ENCODE data around the gene TMEM208.

The TMEM208 gene

GRCh38 chr16:67209565-67209964, 17.4 kb upstream of the TMEM208 start:
- H3K4me1 ChIP-seq (ENCODE audit: control insufficient read depth, insufficient read depth, low read length) = no peaks in the 10 kb centered on the region
- no peak overlapping the region for H3K9ac ChIP-seq (ENCODE audit: low read length in 2 of 2)
- H3K4me3 ChIP-seq (ENCODE audit: low read length in 2 of 2) = no peak overlapping the region
- no peak overlapping the region for H3K27ac ChIP-seq (ENCODE audit: low read length)
- no peaks in the 10 kb centered on the region for H3K27me3 ChIP-seq (ENCODE audit: control insufficient read depth in 1 of 2, insufficient read depth in 2 of 2, low read length in 2 of 2)
- H3K36me3 ChIP-seq (ENCODE audit: control insufficient read depth in 2 of 2, insufficient read depth in 2 of 2, low read length in 2 of 2) = peaks cover 0 to 6% of the 10 kb centered on the region in 2 donors
- H3K9me3 ChIP-seq (ENCODE audit: control insufficient read depth in 2 of 2, low read length in 2 of 2) = no peaks in the 10 kb centered on the region

- no peak overlapping the region for H3K9ac ChIP-seq (ENCODE audit: low read length in 2 of 2)
- H3K4me1 ChIP-seq (ENCODE audit: control insufficient read depth, insufficient read depth, low read length) = no peaks in the 10 kb centered on the region
- no peaks in the 10 kb centered on the region for H3K27me3 ChIP-seq (ENCODE audit: control insufficient read depth in 1 of 2, insufficient read depth in 2 of 2, low read length in 2 of 2)
- H3K27ac ChIP-seq (ENCODE audit: low read length) = no peak overlapping the region
- H3K9me3 ChIP-seq (ENCODE audit: control insufficient read depth in 2 of 2, low read length in 2 of 2) = no peaks in the 10 kb centered on the region
- H3K36me3 ChIP-seq (ENCODE audit: control insufficient read depth in 2 of 2, insufficient read depth in 2 of 2, low read length in 2 of 2) = peaks cover 0 to 7% of the 10 kb centered on the region in 2 donors
- no peak overlapping the region for H3K4me3 ChIP-seq (ENCODE audit: low read length in 2 of 2)
Measured at GRCh38 chr16:67210069-67210937, 16.6 kb upstream of the TMEM208 start.

DNA sequence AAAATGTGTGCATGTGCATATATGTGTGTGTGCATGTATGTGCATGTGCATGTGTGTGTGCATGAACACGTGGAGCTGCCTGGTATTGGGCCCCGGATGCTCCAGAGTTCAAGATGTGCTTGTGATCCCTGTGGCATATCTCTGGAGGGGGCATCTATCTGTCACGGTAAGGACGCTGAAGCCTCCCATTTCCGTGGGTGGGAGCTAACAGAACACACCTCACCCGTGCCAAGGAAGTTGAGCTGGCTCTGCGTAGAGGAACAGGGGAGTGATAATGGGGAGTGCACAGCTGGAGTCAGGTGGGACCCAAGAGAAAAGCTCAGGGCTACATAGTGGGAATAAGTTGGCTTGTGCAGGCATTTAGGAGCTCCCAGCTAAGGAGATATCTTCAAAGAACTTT, 15.3 kb upstream of the TMEM208 start:
- Histone ChIP-seq H3K4me3 (ENCODE audit: low read length in 2 of 2) (no peak overlapping the region), H3K4me1 (ENCODE audit: control insufficient read depth, insufficient read depth, low read length) (peaks cover 2% of the 10 kb centered on the region), H3K27me3 (ENCODE audit: control insufficient read depth in 1 of 2, insufficient read depth in 2 of 2, low read length in 2 of 2) (no peaks in the 10 kb centered on the region), H3K9me3 (ENCODE audit: control insufficient read depth in 2 of 2, low read length in 2 of 2) (no peaks in the 10 kb centered on the region), H3K36me3 (ENCODE audit: control insufficient read depth in 2 of 2, insufficient read depth in 2 of 2, low read length in 2 of 2) (peaks cover 0 to 4% of the 10 kb centered on the region in 2 donors), H3K27ac (ENCODE audit: low read length) (no peak overlapping the region), H3K9ac (ENCODE audit: low read length in 2 of 2) (no peak overlapping the region)

- Histone ChIP-seq H3K4me1 (ENCODE audit: control insufficient read depth, insufficient read depth, low read length) (peaks cover 2% of the 10 kb centered on the region), H3K9ac (ENCODE audit: low read length in 2 of 2) (no peak overlapping the region), H3K9me3 (ENCODE audit: control insufficient read depth in 2 of 2, low read length in 2 of 2) (no peaks in the 10 kb centered on the region), H3K27me3 (ENCODE audit: control insufficient read depth in 1 of 2, insufficient read depth in 2 of 2, low read length in 2 of 2) (no peaks in the 10 kb centered on the region), H3K36me3 (ENCODE audit: control insufficient read depth in 2 of 2, insufficient read depth in 2 of 2, low read length in 2 of 2) (peaks cover 0 to 6% of the 10 kb centered on the region in 2 donors), H3K27ac (ENCODE audit: low read length) (no peak overlapping the region), H3K4me3 (ENCODE audit: low read length in 2 of 2) (no peak overlapping the region)
Measured at GRCh38 chr16:67212766-67213165, 14.2 kb upstream of the TMEM208 start.

GRCh38 chr16:67213197-67214019, 13.5 kb upstream of the TMEM208 start:
- H3K9ac ChIP-seq (ENCODE audit: low read length in 2 of 2) = no peak overlapping the region
- H3K36me3 ChIP-seq (ENCODE audit: control insufficient read depth in 2 of 2, insufficient read depth in 2 of 2, low read length in 2 of 2) = peaks cover 0 to 6% of the 10 kb centered on the region in 2 donors
- peaks cover 2% of the 10 kb centered on the region for H3K4me1 ChIP-seq (ENCODE audit: control insufficient read depth, insufficient read depth, low read length)
- H3K27me3 ChIP-seq (ENCODE audit: control insufficient read depth in 1 of 2, insufficient read depth in 2 of 2, low read length in 2 of 2) = no peaks in the 10 kb centered on the region
- no peak overlapping the region for H3K27ac ChIP-seq (ENCODE audit: low read length)
- H3K4me3 ChIP-seq (ENCODE audit: low read length in 2 of 2) = no peak overlapping the region
- no peaks in the 10 kb centered on the region for H3K9me3 ChIP-seq (ENCODE audit: control insufficient read depth in 2 of 2, low read length in 2 of 2)

DNA sequence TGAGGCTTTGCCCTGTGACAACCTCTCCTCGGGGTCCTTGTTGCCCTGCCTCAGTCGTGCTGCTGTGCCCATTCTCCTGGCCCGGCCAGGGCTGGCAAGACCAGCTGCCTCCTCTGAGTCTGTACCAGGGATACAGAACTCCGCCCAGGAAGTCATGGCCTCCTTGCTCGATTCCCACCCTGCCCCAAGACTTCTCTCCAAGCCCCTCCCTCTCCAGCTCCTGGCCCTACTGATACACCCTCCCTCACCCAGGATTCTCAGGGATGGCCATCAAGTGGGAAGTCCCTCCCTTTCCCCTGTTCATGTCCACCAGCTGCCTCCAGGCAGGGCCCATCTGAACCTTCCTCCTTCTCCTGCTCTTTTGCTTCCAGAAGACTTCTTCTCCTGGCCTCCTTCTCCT, 11.2 kb upstream of the TMEM208 start:
- H3K9me3 ChIP-seq (ENCODE audit: control insufficient read depth in 2 of 2, low read length in 2 of 2) = no peaks in the 10 kb centered on the region
- peaks cover 2% of the 10 kb centered on the region for H3K4me1 ChIP-seq (ENCODE audit: control insufficient read depth, insufficient read depth, low read length)
- H3K9ac ChIP-seq (ENCODE audit: low read length in 2 of 2) = no peak overlapping the region
- H3K36me3 ChIP-seq (ENCODE audit: control insufficient read depth in 2 of 2, insufficient read depth in 2 of 2, low read length in 2 of 2) = peaks cover 0 to 6% of the 10 kb centered on the region in 2 donors
- H3K27ac ChIP-seq (ENCODE audit: low read length) = no peak overlapping the region
- no peaks in the 10 kb centered on the region for H3K27me3 ChIP-seq (ENCODE audit: control insufficient read depth in 1 of 2, insufficient read depth in 2 of 2, low read length in 2 of 2)
- H3K4me3 ChIP-seq (ENCODE audit: low read length in 2 of 2) = no peak overlapping the region

GRCh38 chr16:67216612-67217490, 10.1 kb upstream of the TMEM208 start:
- no peaks in the 10 kb centered on the region for H3K27me3 ChIP-seq (ENCODE audit: control insufficient read depth in 1 of 2, insufficient read depth in 2 of 2, low read length in 2 of 2)
- no peaks in the 10 kb centered on the region for H3K9me3 ChIP-seq (ENCODE audit: control insufficient read depth in 2 of 2, low read length in 2 of 2)
- no peak overlapping the region for H3K27ac ChIP-seq (ENCODE audit: low read length)
- H3K4me3 ChIP-seq (ENCODE audit: low read length in 2 of 2) = no peak overlapping the region
- H3K36me3 ChIP-seq (ENCODE audit: control insufficient read depth in 2 of 2, insufficient read depth in 2 of 2, low read length in 2 of 2) = peaks cover 0 to 4% of the 10 kb centered on the region in 2 donors
- H3K9ac ChIP-seq (ENCODE audit: low read length in 2 of 2) = no peak overlapping the region
- peaks cover 2% of the 10 kb centered on the region for H3K4me1 ChIP-seq (ENCODE audit: control insufficient read depth, insufficient read depth, low read length)

- no peaks in the 10 kb centered on the region for H3K9me3 ChIP-seq (ENCODE audit: control insufficient read depth in 2 of 2, low read length in 2 of 2)
- peaks cover 8 to 9% of the 10 kb centered on the region in 2 donors for H3K36me3 ChIP-seq (ENCODE audit: control insufficient read depth in 2 of 2, insufficient read depth in 2 of 2, low read length in 2 of 2)
- H3K27ac ChIP-seq (ENCODE audit: low read length) = no peak overlapping the region
- no peak overlapping the region for H3K9ac ChIP-seq (ENCODE audit: low read length in 2 of 2)
- peaks cover 22% of the 10 kb centered on the region for H3K4me1 ChIP-seq (ENCODE audit: control insufficient read depth, insufficient read depth, low read length)
- no peaks in the 10 kb centered on the region for H3K27me3 ChIP-seq (ENCODE audit: control insufficient read depth in 1 of 2, insufficient read depth in 2 of 2, low read length in 2 of 2)
- H3K4me3 ChIP-seq (ENCODE audit: low read length in 2 of 2) = no peak overlapping the region
Measured at GRCh38 chr16:67223992-67224391, 2.9 kb upstream of the TMEM208 start.

DNA sequence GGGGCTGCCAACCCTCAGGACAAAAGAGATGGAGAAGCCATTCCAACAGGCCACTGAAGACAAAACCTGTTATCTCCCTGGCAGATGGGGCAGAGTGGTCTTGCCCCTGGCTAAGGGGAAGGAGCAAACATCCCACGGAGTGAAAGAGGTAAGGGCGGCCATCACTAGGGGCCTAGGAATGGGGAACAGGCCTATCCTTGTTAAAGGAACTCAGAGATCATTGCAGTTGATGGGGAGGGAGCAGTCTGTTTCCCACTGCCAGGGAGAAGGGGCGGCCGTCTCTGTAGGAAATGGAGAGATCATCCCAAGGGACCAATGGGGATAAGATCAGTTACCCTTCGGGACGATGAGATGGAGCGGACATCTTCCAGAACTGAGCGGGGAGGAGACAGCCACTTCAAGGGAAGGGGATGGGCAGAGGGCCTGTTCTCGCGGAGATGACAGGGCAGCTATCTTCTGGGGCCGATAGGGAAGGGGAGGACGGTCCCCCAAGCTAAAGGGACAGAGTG, 581 bp upstream of the TMEM208 start:
- peak overlapping the region; percentile 81 for H3K27ac ChIP-seq (ENCODE audit: low read length)
- no peaks in the 10 kb centered on the region for H3K27me3 ChIP-seq (ENCODE audit: control insufficient read depth in 1 of 2, insufficient read depth in 2 of 2, low read length in 2 of 2)
- peaks cover 24 to 33% of the 10 kb centered on the region in 2 donors for H3K36me3 ChIP-seq (ENCODE audit: control insufficient read depth in 2 of 2, insufficient read depth in 2 of 2, low read length in 2 of 2)
- peak overlapping the region; percentile 76 to 93 for H3K9ac ChIP-seq (ENCODE audit: low read length in 2 of 2)
- H3K9me3 ChIP-seq (ENCODE audit: control insufficient read depth in 2 of 2, low read length in 2 of 2) = no peaks in the 10 kb centered on the region
- H3K4me3 ChIP-seq (ENCODE audit: low read length in 2 of 2) = peak overlapping the region; percentile 75 to 99
- H3K4me1 ChIP-seq (ENCODE audit: control insufficient read depth, insufficient read depth, low read length) = peaks cover 22% of the 10 kb centered on the region

GRCh38 chr16:67227567-67227921, 614 bp downstream of the TMEM208 start:
- peak overlapping the region; percentile 75 to 99 for H3K4me3 ChIP-seq (ENCODE audit: low read length in 2 of 2)
- H3K9ac ChIP-seq (ENCODE audit: low read length in 2 of 2) = peak overlapping the region; percentile 76 to 93
- H3K27me3 ChIP-seq (ENCODE audit: control insufficient read depth in 1 of 2, insufficient read depth in 2 of 2, low read length in 2 of 2) = no peaks in the 10 kb centered on the region
- H3K4me1 ChIP-seq (ENCODE audit: control insufficient read depth, insufficient read depth, low read length) = peaks cover 22% of the 10 kb centered on the region
- H3K36me3 ChIP-seq (ENCODE audit: control insufficient read depth in 2 of 2, insufficient read depth in 2 of 2, low read length in 2 of 2) = peaks cover 24 to 39% of the 10 kb centered on the region in 2 donors
- H3K9me3 ChIP-seq (ENCODE audit: control insufficient read depth in 2 of 2, low read length in 2 of 2) = no peaks in the 10 kb centered on the region
- H3K27ac ChIP-seq (ENCODE audit: low read length) = peak overlapping the region; percentile 81

Data from stomach smooth muscle (tissue), 2 donors.